Neural cell (in vitro differentiated cells): ENCODE data around the gene DNAJC15. TPM values are rescaled to one million over a fixed set of nuclear protein-coding genes. Genes with fewer than 3 reads are reported as not detected.
"Not testable (repeated sequence)": the region's sequence is repeated elsewhere in the genome, so short reads cannot be mapped to it uniquely, and the experiment has no call there.

ENCODE experiments used
- H2AFZ ChIP-seq: fragments of 200-600, 300-800 bp; sonication (generic), shearing (Covaris generic); 2 replicates; pipeline ENCODE4 v1.6.0; 2014; ENCODE audit warnings: low read depth, mild to moderate bottlenecking, antibody characterized with exemption, low read length, moderate library complexity
- H3F3A ChIP-seq: fragments of 200-600 bp; shearing (Covaris generic); 2 replicates; pipeline ENCODE4 v1.6.1; 2016; ENCODE audit warnings: mild to moderate bottlenecking, moderate library complexity, mixed read lengths, antibody characterized with exemption, low read length; ENCODE audit not compliant: insufficient read depth, poor library complexity, severe bottlenecking
- H3K27ac ChIP-seq: fragments of 200-600, 300-800 bp; sonication (generic), shearing (Covaris generic); 2 replicates; pipeline ENCODE4 v1.5.1; 2014; ENCODE audit warnings: mild to moderate bottlenecking, low read length, moderate library complexity
- H3K27me3 ChIP-seq: fragments of 300-800, 200-600 bp; sonication (generic), shearing (Covaris generic); 2 replicates; pipeline ENCODE4 v1.6.0; 2014; ENCODE audit warnings: mild to moderate bottlenecking, low read depth, low read length, moderate library complexity; ENCODE audit not compliant: insufficient read depth
- H3K36me3 ChIP-seq: fragments of 300-800, 200-600 bp; sonication (generic), shearing (Covaris generic); 2 replicates; pipeline ENCODE4 v1.5.1; 2014; ENCODE audit warnings: mild to moderate bottlenecking, antibody characterized with exemption, low read length, moderate library complexity; ENCODE audit not compliant: insufficient read depth
- H3K4me2 ChIP-seq: fragments of 300-800, 200-600 bp; sonication (generic), shearing (Covaris generic); 2 replicates; pipeline ENCODE4 v1.6.0; 2014; ENCODE audit warnings: mild to moderate bottlenecking, low read length
- H3K4me3 ChIP-seq: fragments of 300-800, 200-600 bp; sonication (generic), shearing (Covaris generic); 2 replicates; pipeline ENCODE4 v1.5.1; 2014; ENCODE audit warnings: mild to moderate bottlenecking, low read length, moderate library complexity
- H3K79me2 ChIP-seq: fragments of 200-600 bp; shearing (Covaris generic); replicated peaks from 2 replicates; pipeline ENCODE4 v1.6.0; 2014; ENCODE audit warnings: mild to moderate bottlenecking, low read length, moderate library complexity; ENCODE audit not compliant: insufficient read depth
- H3K9ac ChIP-seq: fragments of 300-800, 200-600 bp; sonication (generic), shearing (Covaris generic); 2 replicates; pipeline ENCODE4 v1.6.1; 2016; ENCODE audit warnings: mild to moderate bottlenecking, low read length, mixed read lengths
- H3K9me2 ChIP-seq: fragments of 200-600 bp; shearing (Covaris generic); 2 replicates; pipeline ENCODE4 v1.6.1; 2016; ENCODE audit warnings: mild to moderate bottlenecking, low read length, mixed read lengths; ENCODE audit not compliant: insufficient read depth
- H3K9me3 ChIP-seq: fragments of 200-600, 300-800 bp; sonication (generic), shearing (Covaris generic); 2 replicates; pipeline ENCODE4 v1.6.1; 2016; ENCODE audit warnings: mild to moderate bottlenecking, mixed run types, low read length, moderate library complexity, mixed read lengths
- H4K20me1 ChIP-seq: fragments of 200-600 bp; shearing (Covaris generic); 2 replicates; pipeline ENCODE4 v1.6.1; 2016; ENCODE audit warnings: mild to moderate bottlenecking, mixed run types; ENCODE audit not compliant: insufficient read depth
- CTCF ChIP-seq: fragments of 450-650 bp; IDR thresholded peaks from 2 replicates; pipeline ENCODE4 v1.5.1; 2014; ENCODE audit warnings: antibody characterized with exemption, mild to moderate bottlenecking, moderate library complexity; ENCODE audit not compliant: poor library complexity, severe bottlenecking
- EP300 ChIP-seq: fragments of 450-650 bp; conservative IDR thresholded peaks from 2 replicates; pipeline ENCODE4 v1.6.1; 2014; ENCODE audit warnings: antibody characterized with exemption, mild to moderate bottlenecking, moderate library complexity; ENCODE audit not compliant: poor library complexity, severe bottlenecking
- EZH2 ChIP-seq: fragments of 200-600, 300-800 bp; shearing (Covaris generic), sonication (generic); IDR thresholded peaks from 2 replicates; pipeline ENCODE4 v1.6.1; 2014; ENCODE audit warnings: antibody characterized with exemption, low read length, borderline replicate concordance, mild to moderate bottlenecking; ENCODE audit not compliant: insufficient read depth, poor library complexity, severe bottlenecking
- MXI1 ChIP-seq: fragments of 450-650 bp; conservative IDR thresholded peaks from 2 replicates; pipeline ENCODE4 v1.6.1; 2014; ENCODE audit warnings: antibody characterized with exemption, mild to moderate bottlenecking; ENCODE audit not compliant: poor library complexity, severe bottlenecking
- POLR2AphosphoS5 ChIP-seq: IDR thresholded peaks from 2 replicates; pipeline ENCODE4 v1.6.1; 2012
- RAD21 ChIP-seq: fragments of 450-650 bp; conservative IDR thresholded peaks from 2 replicates; pipeline ENCODE4 v1.6.1; 2014; ENCODE audit warnings: antibody characterized with exemption, mild to moderate bottlenecking, moderate library complexity
- REST ChIP-seq: IDR thresholded peaks from 2 replicates; pipeline ENCODE4 v1.6.1; 2012; ENCODE audit warnings: borderline replicate concordance
- SMC3 ChIP-seq: fragments of 450-650 bp; conservative IDR thresholded peaks from 2 replicates; pipeline ENCODE4 v1.6.1; 2014; ENCODE audit warnings: antibody characterized with exemption, mild to moderate bottlenecking, moderate library complexity; ENCODE audit not compliant: poor library complexity
- TAF1 ChIP-seq: IDR thresholded peaks from 2 replicates; pipeline ENCODE4 v1.6.1; 2012; ENCODE audit warnings: low read depth
- polyA plus RNA-seq: library from polyadenylated mRNA; depleted of rRNA; stranded (reverse); fragments of >200 nt; gene quantifications from 2 replicates; pipeline ENCODE4 v1.2.3, GENCODE V29; 2014

DNAJC15 gene
- polyA plus RNA-seq, 1 donor from 2014 or later = 0.84 TPM

DNA sequence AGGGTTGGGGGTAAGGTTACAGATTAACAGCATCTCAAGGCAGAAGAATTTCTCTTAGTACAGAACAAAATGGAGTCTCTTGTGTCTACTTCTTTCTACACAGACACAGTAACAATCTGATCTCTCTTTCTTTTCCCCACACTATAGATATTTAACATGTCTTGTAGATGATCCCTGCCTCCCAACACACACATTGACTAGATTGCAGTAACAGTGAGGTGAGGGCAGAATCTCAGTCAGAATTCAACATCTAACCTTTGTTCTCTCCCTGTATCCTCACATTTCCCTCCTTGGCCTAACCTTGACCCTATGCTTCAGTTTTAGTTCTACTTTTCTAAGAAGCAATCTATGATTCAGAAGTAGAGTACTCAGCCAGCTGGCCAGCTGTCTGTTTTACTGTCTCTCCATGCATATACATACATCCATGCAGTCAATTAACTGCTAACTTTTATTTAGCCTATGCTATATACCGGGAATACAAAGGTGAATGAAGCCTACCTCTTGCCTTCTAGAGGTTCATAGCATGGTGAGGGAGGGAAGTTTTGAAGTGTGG lies 18.1 kb downstream of the DNAJC15 start:
- no peak overlapping the region for H2AFZ ChIP-seq
- no peak overlapping the region for H3K4me2 ChIP-seq
- H3F3A ChIP-seq = no peaks in the 10 kb centered on the region
- H3K9me3 ChIP-seq = no peaks in the 10 kb centered on the region
- H3K27me3 ChIP-seq = no peaks in the 10 kb centered on the region
- H3K9me2 ChIP-seq = no peaks in the 10 kb centered on the region
- TF ChIP-seq POLR2AphosphoS5 = no peak
- no peak overlapping the region for H3K27ac ChIP-seq
- H3K36me3 ChIP-seq = no peaks in the 10 kb centered on the region
- H4K20me1 ChIP-seq = no peaks in the 10 kb centered on the region
- no peaks in the 10 kb centered on the region for H3K79me2 ChIP-seq
- no peak overlapping the region for H3K4me3 ChIP-seq
- H3K9ac ChIP-seq = no peak overlapping the region

- H3K4me2 ChIP-seq = no peak overlapping the region
- no peaks in the 10 kb centered on the region for H3K9me2 ChIP-seq
- no peaks in the 10 kb centered on the region for H3K79me2 ChIP-seq
- H2AFZ ChIP-seq = no peak overlapping the region
- no peak overlapping the region for H3K9ac ChIP-seq
- no peaks in the 10 kb centered on the region for H3F3A ChIP-seq
- no peaks in the 10 kb centered on the region for H3K27me3 ChIP-seq
- TF ChIP-seq REST (no peak), EZH2 (no peak)
- no peak overlapping the region for H3K4me3 ChIP-seq
- no peaks in the 10 kb centered on the region for H4K20me1 ChIP-seq
- no peak overlapping the region for H3K27ac ChIP-seq
- H3K9me3 ChIP-seq = no peaks in the 10 kb centered on the region
- H3K36me3 ChIP-seq = no peaks in the 10 kb centered on the region
These were observed 19.1 kb downstream of the DNAJC15 start for GRCh38 chr13:43042410-43042921.

DNA sequence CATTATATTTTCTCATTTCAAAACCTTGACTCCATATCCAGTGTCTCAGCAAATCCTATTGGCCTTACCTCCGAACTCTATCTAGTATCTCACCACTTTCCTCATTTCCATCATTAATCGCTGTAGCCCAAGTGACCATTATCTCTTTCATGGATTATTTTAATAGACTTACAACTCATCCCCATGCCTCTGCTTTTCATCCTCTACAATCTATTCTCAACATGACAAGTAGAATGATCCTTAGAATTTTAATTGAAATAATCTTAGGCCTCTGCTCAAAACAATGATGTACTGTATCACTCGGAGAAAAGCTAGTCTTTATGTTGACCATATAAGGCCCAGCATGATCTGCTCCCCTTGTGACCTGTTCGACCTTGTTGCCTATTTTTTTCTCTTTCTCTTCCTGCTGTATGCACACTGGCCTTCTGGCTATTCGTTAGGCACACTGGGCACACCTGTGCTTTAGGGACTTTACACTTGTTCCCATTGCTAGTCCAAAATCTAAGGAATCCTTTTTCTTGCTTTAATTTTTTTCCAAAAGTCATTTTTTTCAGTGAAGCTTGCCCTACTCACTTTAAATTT lies 21.4 kb downstream of the DNAJC15 start:
- Histone ChIP-seq H3K27ac (no peak overlapping the region), H3K4me2 (no peak overlapping the region), H4K20me1 (no peaks in the 10 kb centered on the region), H3F3A (no peaks in the 10 kb centered on the region), H2AFZ (no peak overlapping the region), H3K79me2 (no peaks in the 10 kb centered on the region), H3K27me3 (no peaks in the 10 kb centered on the region), H3K4me3 (no peak overlapping the region), H3K9me2 (no peaks in the 10 kb centered on the region), H3K36me3 (no peaks in the 10 kb centered on the region), H3K9me3 (no peaks in the 10 kb centered on the region), H3K9ac (no peak overlapping the region)
- TF ChIP-seq EP300 (no peak), TAF1 (no peak), SMC3 (no peak), EZH2 (no peak), RAD21 (no peak), REST (no peak), MXI1 (no peak), POLR2AphosphoS5 (no peak), CTCF (no peak)

GRCh38 chr13:43045302-43045773 lies 22.0 kb downstream of the DNAJC15 start:
- not testable (repeated sequence) for H3K4me3 ChIP-seq, H3K27ac ChIP-seq

More at GRCh38 chr13:43045302-43045773, 22.0 kb downstream of the DNAJC15 start:
- H3K79me2 ChIP-seq, H3F3A ChIP-seq, H3K9me3 ChIP-seq, H3K27me3 ChIP-seq, H3K36me3 ChIP-seq, H2AFZ ChIP-seq, H4K20me1 ChIP-seq, H3K4me2 ChIP-seq, H3K9me2 ChIP-seq, H3K9ac ChIP-seq: not testable (repeated sequence)
